OCI-LY1 (cell line): Measurements from ENCODE around the gene COA1.
"Not testable (repeated sequence)": the region's sequence is repeated elsewhere in the genome, so short reads cannot be mapped to it uniquely, and the experiment has no call there.

Source experiments
- EZH2 ChIP-seq: fragments of 200-600 bp; sonication (generic), shearing (Covaris generic); IDR thresholded peaks from 2 replicates; pipeline ENCODE4 v1.8.0; 2017; ENCODE audit warnings: borderline replicate concordance, mixed run types, mild to moderate bottlenecking, antibody characterized with exemption, low read length, moderate library complexity, mixed read lengths
- TF ChIP-seq, protein P1 (sequence below): fragments of 200-600 bp; sonication (generic), shearing (Covaris generic); IDR thresholded peaks from 2 replicates; pipeline ENCODE4 v1.5.1; 2017; ENCODE audit warnings: mild to moderate bottlenecking, antibody characterized with exemption, low read length, moderate library complexity, mixed read lengths

GRCh38 chr7:43673243-43673976 is 55.9 kb downstream of the COA1 start:
- TF ChIP-seq, protein P1, sequence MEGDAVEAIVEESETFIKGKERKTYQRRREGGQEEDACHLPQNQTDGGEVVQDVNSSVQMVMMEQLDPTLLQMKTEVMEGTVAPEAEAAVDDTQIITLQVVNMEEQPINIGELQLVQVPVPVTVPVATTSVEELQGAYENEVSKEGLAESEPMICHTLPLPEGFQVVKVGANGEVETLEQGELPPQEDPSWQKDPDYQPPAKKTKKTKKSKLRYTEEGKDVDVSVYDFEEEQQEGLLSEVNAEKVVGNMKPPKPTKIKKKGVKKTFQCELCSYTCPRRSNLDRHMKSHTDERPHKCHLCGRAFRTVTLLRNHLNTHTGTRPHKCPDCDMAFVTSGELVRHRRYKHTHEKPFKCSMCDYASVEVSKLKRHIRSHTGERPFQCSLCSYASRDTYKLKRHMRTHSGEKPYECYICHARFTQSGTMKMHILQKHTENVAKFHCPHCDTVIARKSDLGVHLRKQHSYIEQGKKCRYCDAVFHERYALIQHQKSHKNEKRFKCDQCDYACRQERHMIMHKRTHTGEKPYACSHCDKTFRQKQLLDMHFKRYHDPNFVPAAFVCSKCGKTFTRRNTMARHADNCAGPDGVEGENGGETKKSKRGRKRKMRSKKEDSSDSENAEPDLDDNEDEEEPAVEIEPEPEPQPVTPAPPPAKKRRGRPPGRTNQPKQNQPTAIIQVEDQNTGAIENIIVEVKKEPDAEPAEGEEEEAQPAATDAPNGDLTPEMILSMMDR, result not testable (repeated sequence)
- TF ChIP-seq EZH2, result not testable (repeated sequence)
